OCI-M2 (cell line): Measurements from ENCODE around the gene TLCD3B.

Source experiments
- DNase-seq: peaks from one replicate; lab custom pipeline; 2025; ENCODE audit not compliant: unreplicated experiment; lab: John Stamatoyannopoulos, UW

TLCD3B gene

DNA sequence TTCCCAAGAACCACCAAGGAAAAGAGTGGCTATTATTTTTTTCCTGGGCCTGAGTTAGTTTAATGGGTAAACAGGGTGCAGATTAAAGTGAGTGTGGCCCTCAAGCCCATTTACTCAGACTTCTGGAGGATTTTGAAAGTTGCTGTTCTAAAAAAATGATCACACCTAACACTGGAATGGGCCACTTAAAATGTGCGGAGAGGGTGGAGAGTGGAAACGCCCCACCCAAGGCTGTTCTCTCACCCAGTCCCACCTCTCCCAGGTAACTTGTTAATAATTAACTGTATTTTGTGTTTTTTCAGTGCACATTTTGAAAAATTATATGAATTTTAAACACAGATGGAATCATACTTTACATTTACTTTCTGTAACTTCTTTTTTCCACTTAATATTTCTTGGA, 41.0 kb downstream of the TLCD3B start:
- DNase-seq, result no peak

DNA sequence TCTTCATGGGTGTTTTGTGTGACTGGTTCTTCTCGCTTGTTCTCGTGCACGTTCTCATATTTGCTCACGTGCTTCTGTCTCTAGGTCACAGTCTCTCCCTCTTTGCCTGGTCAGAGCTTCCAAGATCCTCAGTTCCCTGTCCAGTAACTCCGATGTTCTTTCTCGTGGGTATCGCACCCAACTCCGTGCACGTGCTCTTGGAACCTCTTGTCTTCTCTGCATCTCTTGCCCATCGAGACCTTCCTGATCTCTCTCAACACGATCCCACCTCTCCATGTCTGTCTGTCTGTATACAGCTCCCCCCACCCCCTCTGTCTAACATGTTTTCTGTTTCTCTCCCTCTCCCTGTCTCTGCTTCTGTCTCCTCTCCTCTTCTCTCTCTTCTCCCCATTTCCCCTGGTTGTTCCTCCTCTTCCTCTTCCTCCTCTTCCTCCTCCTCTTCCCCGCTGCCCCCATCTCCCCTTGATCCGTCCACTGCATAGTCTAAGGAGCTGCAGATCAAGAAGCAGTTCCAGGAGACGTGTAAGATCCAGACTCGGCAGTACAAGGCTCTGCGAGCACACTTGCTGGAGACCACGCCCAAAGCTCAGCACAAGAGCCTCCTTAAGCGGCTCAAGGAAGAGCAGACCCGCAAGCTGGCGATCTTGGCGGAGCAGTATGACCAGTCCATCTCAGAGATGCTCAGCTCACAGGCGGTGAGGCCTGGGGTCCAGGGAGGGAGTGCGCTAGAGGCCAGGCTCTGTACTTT, 41.8 kb downstream of the TLCD3B start:
- no peak for DNase-seq

DNA sequence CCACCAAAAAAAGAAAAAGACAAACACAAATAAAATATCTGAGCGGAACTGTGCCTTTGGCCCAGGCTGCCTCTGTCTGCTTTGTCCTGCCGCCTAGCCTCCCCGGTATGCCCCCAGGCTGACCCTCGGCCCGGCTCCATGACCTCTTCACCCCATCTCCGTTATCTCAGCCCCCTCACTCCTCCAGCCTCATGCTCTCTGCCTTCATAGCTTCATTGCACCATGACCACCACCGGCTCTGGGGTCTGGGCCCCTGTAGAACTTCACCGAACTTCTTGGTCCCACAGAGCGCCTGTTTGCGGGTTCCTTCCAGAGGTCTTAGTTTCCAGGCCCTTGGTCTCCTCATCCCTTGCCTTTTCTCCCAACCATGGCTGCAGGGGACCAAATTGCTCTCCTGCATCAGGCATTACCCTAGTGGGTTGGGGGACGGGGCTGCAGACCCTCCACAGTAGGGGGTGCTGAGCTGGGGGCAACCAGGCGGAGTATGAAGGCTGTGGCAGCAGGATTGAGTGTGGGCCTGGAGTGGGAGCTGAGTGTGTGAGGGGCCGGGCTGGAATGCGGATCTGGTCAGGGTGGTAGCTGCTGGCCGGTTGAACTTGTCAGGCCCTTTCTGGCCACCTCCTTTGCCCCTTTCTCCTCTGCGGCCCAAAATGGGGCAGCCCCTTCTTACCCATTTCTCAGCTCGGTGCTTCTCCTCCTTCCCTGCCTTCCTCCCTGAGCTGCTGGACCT, 42.6 kb downstream of the TLCD3B start:
- no peak for DNase-seq

DNA sequence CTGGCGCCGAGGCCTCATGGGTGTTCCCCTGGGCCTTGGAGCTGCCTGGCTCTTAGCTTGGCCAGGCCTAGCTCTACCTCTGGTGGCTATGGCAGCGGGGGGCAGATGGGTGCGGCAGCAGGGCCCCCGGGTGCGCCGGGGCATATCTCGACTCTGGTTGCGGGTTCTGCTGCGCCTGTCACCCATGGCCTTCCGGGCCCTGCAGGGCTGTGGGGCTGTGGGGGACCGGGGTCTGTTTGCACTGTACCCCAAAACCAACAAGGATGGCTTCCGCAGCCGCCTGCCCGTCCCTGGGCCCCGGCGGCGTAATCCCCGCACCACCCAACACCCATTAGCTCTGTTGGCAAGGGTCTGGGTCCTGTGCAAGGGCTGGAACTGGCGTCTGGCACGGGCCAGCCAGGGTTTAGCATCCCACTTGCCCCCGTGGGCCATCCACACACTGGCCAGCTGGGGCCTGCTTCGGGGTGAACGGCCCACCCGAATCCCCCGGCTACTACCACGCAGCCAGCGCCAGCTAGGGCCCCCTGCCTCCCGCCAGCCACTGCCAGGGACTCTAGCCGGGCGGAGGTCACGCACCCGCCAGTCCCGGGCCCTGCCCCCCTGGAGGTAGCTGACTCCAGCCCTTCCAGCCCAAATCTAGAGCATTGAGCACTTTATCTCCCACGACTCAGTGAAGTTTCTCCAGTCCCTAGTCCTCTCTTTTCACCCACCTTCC, 43.5 kb downstream of the TLCD3B start:
- no peak for DNase-seq

DNA sequence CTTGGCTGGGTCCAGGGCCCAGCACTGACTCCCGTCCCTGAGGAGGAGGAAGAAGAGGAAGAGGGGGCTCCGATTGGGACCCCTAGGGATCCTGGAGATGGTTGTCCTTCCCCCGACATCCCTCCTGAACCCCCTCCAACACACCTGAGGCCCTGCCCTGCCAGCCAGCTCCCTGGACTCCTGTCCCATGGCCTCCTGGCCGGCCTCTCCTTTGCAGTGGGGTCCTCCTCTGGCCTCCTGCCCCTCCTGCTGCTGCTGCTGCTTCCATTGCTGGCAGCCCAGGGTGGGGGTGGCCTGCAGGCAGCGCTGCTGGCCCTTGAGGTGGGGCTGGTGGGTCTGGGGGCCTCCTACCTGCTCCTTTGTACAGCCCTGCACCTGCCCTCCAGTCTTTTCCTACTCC, 44.1 kb downstream of the TLCD3B start:
- no peak for DNase-seq

DNA sequence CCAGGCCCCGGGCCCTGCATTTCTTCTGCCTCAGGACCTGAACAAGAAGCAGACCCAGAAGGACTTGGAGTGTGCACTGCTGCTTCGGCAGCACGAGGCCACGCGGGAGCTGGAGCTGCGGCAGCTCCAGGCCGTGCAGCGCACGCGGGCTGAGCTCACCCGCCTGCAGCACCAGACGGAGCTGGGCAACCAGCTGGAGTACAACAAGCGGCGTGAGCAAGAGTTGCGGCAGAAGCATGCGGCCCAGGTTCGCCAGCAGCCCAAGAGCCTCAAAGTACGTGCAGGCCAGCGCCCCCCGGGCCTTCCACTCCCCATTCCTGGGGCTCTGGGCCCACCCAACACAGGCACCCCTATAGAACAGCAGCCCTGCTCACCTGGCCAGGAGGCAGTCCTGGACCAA, 44.8 kb downstream of the TLCD3B start:
- no peak for DNase-seq

DNA sequence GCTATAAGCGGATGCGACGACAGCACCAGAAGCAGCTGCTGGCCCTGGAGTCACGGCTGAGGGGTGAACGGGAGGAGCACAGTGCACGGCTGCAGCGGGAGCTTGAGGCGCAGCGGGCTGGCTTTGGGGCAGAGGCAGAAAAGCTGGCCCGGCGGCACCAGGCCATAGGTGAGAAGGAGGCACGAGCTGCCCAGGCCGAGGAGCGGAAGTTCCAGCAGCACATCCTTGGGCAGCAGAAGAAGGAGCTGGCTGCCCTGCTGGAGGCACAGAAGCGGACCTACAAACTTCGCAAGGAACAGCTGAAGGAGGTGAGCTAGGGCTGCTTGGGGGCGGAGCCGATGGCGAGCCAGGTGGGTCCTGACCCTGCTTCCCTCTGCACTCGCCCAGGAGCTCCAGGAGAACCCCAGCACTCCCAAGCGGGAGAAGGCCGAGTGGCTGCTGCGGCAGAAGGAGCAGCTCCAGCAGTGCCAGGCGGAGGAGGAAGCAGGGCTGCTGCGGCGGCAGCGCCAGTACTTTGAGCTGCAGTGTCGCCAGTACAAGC, 45.7 kb downstream of the TLCD3B start:
- no peak for DNase-seq

DNA sequence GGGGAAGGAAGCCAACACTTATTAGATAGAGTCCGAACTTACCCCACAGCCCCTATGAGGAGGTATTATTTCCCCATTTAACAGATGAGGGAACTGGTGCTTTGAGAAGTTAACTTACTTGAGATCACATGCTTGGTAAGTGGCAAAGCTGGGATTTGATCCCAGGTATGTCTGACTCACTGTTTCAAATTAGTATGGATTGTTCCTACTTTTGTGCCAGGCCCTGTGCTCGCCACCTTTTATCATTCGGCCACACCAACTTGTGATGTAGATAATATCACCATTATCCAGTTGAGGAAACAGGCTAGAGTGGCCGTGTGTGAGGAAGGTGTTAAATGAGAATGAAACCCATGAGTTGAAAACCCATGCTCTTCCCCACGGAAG, 46.3 kb downstream of the TLCD3B start:
- no peak for DNase-seq

DNA sequence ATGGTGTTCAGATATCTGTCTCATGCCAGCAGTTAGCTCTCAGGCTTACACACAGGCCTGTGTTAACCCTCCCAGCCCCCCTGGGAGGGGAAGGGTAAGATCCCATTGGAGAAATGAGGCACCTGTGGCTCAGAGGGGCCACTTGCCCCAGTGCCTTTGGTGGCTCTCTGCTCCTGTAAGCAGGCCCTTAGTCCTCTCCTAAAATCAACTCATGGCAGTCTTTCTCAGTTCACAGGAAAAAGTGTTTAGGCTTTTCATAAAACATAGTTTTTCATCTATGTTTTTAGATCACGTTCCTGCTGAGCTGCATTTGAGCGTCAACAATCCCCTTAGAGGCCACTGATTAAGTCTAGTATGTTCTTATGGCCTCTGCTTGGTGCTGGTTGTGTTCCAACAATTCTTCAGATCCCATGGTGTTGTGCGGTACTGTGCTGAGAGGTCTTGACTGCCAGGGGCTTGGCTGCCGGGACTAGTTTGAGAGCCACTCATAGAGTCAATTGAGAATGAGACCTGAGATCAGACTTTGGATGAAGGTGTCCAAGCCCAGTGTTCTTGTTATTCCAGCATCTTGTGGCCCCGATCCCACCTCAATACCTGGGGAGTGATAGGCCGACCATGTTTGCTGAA, 46.8 kb downstream of the TLCD3B start:
- no peak for DNase-seq

DNA sequence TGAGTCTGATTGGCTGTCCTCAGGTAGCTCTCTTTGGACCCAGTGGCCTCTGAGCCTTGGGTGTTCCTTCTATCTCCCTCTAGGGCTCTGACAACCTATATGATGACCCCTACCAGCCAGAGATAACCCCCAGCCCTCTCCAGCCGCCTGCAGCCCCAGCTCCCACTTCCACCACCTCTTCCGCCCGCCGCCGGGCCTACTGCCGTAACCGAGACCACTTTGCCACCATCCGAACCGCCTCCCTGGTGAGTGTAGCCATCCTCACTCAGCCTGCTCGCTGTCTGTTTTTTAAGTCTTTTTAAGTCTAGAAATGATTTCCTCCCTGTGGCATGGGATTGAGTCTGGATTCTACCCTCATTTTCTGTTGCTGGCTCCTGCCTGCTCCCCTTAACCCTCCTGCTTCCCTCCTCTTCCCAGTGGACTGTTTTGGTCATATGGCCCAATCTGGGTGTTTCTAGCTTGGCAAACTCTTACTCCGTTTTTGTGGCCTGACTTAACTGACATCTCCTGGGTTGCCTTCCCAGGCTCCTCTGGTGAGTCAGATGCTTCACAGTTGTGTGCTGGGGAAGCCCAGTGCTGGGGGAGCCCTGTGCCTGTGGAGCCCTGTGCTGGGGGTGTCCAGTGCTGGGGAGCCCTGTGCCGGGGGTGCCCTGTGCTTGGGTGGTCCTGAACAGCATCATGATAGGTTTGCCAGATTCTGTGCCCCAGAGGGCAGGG, 47.5 kb downstream of the TLCD3B start:
- no peak for DNase-seq

DNA sequence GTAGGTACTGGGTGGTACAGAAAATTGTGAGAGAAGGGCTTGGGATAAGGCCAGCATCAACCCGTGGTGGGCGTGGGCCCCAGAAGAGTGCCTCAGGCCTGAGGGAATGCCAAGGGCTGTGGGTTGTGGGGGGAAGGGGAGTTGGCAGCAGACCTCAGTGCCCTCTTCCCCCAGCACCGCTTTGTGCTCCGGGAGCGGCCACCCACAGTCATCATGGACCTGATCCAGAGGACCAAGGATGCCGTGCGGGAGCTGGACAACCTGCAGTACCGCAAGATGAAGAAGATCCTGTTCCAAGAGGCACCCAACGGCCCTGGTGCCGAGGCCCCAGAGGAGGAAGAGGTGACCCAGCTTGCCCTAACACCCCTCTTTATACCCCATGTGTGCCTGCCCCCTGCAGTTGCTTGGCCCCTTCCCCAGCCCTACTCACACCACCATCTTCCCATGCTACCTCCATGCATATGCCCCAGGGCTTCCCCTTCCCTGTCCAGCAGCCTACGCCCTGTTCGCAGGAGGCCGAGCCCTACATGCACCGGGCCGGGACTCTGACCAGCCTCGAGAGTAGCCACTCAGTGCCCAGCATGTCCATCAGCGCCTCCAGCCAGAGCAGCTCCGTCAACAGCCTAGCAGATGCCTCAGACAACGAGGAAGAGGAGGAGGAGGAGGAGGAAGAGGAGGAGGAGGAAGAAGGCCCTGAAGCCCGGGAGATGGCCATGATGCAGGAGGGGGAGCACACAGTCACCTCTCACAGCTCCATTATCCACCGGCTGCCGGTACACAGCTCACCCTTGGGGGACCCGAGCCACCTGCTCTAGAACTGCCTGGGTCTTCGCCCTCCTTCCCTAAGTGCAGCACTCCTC, 48.3 kb downstream of the TLCD3B start:
- DNase-seq, result no peak

DNA sequence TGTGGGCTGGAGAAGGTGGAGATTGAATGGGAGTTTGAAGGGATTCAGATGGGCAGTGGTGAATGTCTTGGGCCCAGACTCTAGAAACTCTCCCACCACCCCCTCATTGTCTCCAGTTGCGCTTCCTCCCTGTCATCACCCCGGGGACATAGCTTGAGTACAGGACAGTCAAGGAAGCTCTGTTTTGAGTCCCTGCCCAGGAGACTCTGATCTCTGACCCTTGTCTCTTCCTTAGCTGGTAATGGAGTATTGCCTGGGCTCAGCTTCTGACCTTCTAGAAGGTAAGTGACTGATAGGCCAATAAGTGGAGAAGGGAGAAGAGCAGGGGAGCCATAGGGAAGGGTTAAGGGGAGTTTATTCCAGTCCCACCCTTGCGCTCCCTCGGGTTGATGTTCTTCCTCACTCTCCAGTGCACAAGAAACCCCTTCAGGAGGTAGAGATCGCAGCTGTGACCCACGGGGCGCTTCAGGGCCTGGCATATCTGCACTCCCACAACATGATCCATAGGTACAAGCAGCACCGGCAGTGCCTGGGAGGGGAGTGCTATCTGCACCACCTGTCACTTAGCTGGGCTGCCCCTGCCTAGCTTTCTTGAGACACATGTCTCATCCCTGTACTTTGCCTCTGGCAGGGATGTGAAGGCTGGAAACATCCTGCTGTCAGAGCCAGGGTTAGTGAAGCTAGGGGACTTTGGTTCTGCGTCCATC, 52.4 kb downstream of the TLCD3B start:
- DNase-seq, result no peak

DNA sequence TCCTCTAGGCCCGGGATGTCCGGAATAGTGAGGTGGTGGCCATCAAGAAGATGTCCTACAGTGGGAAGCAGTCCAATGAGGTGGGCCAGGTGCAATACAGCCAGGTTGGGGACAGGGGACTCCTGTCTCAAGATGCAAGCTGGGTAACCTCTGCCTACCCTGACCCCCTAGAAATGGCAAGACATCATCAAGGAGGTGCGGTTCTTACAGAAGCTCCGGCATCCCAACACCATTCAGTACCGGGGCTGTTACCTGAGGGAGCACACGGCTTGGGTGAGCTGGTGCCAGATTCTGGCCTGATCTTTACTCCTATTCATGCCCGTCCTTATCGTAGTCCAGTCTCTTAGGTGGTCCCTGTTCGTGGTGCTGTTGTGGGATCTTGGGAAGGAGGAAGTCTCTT, 53.0 kb downstream of the TLCD3B start:
- no peak for DNase-seq

DNA sequence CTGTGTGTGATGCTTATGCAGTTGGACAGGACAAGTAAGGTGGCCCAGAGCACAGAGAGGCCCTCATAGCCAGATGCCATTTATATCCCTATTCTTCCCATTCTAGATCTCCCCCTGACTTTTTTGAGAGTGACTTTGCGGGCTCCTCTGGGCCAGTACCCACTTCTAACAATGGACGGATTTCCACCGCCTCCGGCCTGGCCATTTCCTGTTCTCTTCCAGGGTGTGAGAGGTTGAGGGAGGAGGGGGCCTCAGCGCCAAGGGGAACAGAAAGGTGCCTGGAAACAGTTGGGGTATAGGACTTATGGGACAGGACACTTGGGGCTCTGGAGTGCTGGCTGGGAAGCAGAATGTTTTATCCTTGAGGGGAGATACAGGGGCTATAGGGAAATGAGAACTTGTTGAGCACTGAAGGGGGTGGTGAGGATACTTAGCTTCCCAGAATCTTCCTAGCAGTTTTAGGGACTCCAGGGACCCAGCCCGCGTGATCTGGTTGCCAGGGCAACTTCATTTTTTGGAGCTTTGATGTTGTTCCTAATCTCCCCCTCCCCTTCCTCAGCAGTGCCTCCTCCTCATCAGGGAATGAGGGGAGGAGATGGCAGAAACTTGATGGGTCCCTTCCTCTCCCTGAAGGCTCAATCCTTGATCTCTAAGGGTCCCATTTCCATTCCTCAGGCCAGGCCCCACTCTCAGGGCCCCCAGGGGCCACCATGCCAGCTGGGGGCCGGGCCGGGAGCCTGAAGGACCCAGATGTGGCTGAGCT, 53.8 kb downstream of the TLCD3B start:
- no peak for DNase-seq

DNA sequence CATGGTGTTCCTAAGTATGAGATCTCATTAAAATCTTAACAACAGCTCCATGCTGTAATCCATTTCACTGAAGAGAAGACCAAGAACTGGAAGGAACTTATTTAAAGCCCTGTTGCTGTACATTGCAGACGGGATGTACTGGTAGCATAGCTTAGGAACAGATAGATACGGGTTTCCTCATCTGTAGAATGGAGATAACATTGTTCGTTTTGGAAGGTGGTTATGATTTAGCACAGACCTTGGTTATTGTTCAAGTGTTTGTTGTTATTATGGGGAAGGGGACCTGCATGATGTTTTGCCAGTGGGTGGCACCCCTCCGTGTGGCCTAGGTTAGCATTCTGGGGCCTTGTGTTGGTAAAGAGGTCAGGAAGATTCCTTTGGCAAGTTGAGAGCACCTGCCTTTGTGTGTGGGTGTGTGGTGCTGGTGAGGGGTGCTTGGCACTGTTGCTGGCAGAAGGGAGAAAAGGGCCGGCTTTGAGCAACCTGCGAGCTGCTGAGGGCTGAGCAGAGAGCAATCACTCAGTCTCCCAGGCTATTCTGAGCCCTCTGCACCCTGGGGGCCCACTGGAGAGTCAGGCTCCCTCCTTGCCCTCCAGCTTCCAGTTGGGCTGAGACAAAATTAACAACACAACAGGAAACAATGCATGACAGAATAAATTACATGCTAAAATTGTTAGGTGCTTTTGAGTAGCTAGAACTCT, 55.1 kb downstream of the TLCD3B start:
- no peak for DNase-seq

DNA sequence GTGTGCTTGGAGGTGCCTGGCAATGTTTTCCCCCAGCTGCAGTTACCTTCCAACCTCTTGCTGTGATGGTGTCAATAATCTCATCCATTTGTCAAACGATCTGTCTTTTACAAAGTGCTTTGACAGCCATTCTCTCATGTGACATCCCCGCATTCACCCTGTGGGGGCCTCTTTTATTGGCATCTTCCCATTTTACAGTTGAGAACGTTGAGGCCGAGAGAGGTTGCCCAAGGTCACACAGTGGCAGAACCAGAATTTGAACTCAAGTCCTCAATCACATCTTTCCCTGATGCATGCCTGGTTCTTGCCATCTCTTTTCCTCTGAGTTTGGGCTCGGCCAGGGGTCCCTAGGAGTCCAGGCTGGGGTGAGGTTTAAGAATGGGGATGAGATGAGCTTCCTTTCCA, 55.9 kb downstream of the TLCD3B start:
- DNase-seq, result no peak
